Suppressor macrophage (primary cell): ENCODE data around the gene SORCS3.
A peak's percentile ranks its signal among the peaks of the same experiment; 100 is the strongest.

Experiments used
- DNase-seq, 4 experiments: peaks; one replicate each; pipeline ENCODE4 v3.0.0-alpha.2; 2020 to 2022
- total RNA-seq, 17 experiments: gene quantifications; one replicate each; lab custom pipeline; 2026; ENCODE audit warnings: mixed read lengths in 6 of 17, inconsistent platforms in 3 of 17; lab: John Stamatoyannopoulos, UW

SORCS3 gene
- total RNA-seq = 0 to 3.7 (median 0) reads per million in 17 experiments

DNA sequence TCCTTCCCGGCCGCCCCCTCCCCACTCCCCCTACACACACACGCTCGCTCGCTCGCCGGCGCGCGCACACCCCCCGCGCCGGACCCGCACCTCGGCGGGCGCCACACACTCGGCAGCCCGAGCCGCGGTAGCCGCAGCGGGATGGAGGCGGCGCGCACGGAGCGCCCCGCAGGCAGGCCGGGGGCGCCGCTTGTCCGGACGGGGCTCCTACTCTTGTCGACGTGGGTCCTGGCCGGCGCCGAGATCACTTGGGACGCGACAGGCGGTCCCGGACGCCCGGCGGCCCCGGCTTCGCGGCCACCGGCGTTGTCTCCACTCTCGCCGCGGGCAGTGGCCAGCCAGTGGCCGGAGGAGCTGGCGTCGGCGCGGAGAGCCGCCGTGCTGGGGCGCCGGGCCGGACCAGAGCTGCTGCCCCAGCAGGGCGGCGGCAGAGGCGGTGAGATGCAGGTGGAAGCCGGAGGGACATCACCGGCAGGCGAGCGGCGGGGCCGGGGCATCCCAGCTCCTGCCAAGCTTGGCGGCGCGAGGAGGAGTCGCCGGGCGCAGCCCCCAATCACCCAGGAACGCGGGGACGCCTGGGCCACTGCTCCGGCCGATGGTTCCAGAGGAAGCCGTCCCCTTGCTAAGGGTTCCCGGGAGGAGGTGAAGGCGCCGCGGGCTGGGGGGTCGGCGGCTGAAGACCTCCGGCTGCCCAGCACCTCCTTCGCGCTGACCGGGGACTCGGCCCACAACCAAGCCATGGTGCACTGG lies at the start of gene SORCS3:
SORCS3 (plus strand) TSS at position 104 of the 750 bp plus-strand sequence.
- DNase-seq = no peak

DNA sequence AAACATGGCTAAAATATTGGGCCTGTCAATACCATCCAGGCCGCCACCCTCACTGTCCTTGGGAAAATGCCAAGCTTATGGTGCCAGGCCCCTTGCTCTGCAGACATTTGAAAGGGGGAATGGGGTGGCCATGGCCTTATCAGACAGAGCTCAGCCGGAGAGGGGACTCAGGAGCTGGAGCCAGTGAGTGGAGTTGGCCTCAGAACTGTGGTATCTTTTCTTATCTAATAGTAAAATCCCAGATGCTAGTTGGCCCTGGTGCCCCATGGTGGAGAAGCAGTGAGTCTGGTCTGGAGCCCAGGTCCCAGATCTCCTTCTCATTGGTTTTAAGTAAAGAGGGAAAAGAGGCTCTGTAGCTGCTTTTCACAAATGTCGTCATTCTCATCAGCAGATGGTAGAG lies 49.6 kb upstream of the SORCS3 start:
- no peak for DNase-seq

GRCh38 chr10:104601166-104601565 lies 39.9 kb upstream of the SORCS3 start:
- peak in 2 of 4 experiments; percentile 40 to 61 for DNase-seq

DNA sequence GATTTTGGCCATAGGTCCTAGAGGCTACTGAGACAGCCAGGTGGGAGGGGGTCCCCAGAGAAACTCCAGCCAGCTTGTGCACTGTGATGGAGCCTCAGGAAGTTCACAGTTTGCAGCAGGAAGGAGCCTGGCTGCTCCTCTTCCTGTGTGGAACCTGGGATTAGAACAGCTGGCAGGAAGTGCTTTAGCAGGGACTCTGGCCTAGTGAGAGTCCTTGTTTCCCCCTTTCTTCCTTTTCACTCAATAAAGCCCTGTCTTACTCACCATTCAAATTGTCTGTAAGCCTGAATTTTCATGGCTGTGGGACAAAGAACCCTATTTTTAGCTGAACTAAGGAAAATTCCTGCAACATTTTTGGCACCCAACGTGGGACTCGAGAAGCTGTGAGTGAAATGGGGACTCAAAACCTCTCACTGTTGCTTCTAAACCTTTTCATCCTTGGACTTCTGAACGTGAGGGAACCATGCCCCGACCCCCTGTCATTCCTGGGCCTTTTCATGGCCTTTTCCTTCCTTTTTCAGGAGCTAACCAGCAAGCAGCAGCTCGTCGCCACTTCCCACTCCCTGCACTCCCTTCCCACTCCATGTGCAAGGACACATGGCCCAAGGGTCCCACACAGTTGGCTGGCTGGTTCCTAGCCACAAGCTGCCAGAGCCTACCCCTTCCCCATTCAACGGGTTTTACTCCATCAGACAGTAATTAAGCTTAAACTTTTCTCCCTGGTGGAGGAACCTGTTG lies 32.8 kb upstream of the SORCS3 start:
- DNase-seq = no peak

DNA sequence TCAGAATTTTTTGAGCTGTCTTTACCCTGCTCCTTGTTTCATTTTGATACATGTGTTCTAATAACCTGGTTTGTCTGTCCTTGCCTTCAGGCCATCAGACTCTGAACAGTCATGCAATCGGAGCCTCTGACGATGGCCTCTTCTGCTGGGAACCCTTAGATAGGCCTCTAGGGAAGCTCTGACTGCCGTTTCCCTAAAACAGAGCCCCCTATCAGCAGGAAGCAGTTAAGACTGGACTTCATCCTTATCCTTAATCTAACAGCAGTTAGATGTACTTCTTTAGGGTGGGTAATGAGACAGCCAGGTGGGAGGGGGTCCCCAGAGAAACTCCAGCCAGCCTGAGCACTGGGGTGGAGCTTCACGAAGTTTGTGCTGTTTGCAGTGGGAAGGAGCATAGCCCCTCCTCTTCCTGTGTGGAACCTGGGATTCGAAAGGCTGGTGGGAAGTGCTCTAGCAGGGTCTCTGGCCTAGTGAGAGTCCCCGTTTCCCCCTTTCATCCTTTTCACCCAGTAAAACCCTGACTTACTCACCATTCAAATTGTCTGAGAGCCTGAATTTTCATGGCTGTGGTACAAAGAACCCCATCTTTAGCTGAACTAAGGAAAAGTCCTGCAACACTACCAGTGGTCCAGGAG lies 28.4 kb upstream of the SORCS3 start:
- DNase-seq = peak in 1 of 4 experiments; percentile 4

GRCh38 chr10:104613406-104613805 lies 27.7 kb upstream of the SORCS3 start:
- no peak for DNase-seq

DNA sequence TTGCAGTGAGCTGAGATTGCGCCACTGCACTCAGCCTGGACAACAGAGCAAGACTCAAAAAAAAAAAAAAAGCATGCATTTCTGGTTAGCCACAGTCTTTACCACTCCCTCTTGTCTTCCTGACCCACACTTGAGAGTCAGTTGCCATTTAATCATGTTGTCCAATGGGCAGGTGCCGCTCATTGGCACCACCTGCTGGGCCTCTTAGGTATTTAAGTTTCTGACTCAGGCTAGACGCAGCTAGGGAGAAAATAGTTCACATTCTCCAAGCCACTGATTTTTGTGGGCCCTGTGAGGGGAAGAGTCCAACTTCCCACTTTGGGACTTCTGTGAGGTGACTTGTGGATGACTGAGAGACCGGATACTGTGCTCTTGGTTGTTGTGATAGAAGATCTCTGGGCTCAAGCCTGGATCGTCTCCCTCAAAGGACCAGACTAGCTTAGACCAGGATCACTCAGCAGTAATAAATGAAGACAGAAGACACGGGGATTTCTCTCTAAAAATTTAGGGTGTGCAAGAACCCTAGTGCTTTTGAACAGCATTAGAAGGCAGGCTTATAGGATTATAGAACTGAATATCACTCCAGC lies 26.8 kb upstream of the SORCS3 start:
- peak; percentile 59 to 72 (median 68) for DNase-seq

GRCh38 chr10:104615136-104615535 lies 26.0 kb upstream of the SORCS3 start:
- no peak for DNase-seq

DNA sequence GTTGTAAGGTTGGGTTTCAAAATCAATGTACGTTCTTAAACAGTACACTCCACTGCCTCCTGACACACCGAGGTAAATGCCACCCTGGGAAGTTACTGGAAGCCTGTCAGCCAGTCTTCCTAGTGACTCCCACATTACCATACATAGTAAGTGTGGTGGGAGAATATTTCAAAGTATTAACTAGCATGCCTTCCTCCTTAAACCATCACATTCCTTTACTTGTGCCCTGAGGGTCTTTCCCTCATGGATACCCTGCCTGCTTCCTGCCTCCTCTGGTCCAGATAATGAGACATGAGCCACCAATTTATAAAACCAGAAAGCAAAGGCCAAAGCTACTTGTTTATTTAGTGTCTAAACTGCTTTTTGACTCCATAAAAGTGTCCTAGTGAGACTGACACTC lies 23.3 kb upstream of the SORCS3 start:
- no peak for DNase-seq

DNA sequence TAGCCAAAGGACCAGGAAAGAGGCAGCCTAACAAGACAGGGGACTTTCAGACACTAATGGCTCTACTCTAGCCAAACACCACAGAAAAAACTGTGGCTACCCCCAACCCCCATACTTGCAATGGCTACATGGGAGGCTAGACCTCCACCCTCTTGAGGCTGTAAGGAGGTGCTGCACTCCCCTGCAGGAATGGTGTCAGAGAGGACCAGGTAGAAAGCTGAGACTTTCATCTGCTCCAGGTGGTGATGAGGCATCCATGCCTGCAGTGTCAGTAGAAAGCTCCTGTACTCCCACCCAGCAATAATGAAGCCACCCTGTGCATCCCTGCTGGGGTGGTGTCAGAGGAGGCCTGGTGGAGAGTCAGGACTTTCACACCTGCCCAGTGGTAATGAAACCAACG lies 18.9 kb upstream of the SORCS3 start:
- no peak for DNase-seq

DNA sequence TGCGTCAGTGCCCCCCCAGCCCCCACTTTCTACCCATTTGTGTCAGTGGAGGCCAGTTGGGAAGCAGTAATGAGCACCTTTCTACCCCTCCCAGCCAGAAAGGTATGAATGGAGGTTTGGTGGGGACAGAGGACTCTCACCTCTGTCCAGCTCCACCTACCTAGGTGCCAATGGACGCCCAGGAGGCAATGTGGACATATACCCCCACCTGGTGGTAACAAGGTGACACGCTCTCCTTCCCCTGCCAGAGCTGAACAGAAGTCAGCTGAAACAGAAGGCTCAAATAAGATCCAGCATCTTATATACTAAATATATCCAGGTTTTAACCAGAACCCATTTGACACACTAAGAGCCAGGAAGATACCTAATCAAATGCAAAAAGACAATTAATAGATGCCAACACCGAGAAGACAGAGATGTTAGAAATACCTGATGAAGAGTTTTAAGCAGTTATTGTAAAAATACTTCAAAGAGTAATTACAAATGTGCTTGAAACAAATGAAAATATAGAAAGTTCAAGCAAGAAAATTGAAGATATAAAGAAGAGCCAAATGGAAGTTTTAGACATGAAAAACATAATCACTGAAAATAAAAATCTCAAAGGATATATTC lies 18.4 kb upstream of the SORCS3 start:
- peak in 3 of 4 experiments; percentile 10 to 18 (median 13) for DNase-seq

GRCh38 chr10:104630731-104631130 lies 10.4 kb upstream of the SORCS3 start:
- DNase-seq = no peak

DNA sequence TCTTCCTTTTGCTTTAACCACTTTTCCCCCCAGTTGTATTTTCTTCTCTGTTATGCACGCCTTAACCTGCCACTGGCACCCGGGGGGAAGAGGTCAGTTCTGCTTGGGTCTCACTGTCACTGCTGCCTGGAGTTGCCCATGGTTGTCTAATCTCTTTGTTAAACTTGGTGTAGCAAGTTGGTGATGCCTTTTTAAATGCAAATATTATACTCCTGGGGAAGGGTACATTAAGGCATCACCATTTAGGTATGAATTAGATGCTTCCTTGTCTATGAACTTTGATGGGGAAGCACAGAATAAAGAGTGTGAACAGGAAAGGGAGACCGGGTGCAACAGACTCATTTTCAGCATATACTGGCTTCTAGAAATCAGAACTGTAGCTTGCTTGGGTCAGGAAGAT lies 9.1 kb upstream of the SORCS3 start:
- no peak for DNase-seq

- DNase-seq = peak in 3 of 4 experiments; percentile 2 to 27 (median 7)
Measured at GRCh38 chr10:104638861-104639589, 2.1 kb upstream of the SORCS3 start.

DNA sequence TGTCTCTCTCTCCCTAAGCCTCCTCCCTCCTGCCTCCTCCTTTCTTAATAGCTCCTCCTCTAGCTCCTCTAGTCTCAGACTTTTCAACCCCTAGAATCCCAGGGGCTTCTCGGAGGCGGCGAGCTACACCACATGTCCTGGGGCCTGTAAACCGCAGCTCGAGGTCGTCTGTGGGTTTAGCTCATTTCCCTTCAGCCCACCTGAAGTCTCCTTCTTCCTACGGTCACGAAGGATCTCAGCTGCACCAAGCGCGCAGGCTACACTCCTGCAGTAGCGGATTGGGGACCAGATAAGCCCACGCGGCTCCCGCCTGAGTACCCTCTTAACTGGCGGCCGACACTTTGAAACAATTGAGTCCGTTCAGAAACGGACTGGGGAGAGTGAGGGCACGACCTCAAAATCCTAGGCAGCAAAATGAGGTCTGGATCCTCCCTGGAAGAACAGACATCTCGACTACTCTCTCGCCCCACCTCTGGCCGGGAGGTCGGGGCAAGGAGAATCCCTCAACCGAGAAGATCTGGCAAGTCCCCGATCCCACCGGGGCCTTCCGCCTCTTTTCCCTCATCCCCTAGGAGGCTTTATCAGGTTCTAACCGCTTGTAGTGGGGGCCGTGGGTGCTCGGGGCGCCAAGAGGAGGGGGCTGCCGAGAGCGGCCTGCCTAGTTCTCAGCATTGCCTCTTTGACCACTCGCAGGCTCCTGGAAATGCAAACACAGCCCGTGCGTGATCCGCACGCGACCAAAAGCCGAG lies 1.3 kb upstream of the SORCS3 start:
- no peak for DNase-seq

DNA sequence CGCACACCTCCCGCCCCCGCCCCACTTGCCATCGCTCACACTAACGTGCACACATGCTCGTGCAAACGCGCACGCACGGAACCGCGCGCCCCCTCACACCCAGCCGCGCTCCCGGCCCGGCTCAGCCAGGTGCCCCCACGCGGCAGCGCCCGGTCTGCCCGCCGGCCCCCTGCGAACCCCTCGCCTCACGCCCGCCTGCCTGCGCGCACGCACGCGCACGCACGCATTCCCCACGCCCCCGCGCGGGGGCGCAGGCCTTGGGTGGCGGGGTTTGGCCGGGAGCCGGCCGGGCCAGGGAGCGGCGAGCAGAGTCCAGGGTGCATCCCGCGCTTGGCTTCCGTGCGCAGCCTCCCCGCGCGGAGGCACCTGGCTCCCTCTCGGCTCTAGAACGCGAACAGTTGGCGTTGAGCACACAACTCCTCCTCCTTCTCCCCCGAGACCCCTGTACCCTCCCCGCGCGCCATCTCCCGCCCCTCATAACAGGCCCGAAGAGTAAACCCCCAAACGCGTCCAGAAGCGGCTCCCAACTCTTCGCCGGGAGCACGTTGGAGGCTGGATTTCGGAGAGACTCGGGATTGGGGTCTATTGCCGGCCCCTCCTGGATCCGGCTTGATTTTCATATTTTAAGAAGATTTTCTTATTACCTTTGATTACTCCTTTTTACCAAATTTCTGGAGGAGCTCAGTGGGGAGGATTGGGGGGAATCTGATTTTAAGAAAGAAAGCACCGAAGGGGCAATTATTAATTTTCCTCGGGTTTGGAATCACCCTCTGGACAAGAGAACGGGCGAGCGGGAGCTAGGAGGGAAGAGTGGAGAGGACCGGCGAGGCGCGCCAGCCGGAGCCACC lies 527 bp upstream of the SORCS3 start:
- DNase-seq = no peak

GRCh38 chr10:104641937-104642657 lies 1.0 kb downstream of the SORCS3 start:
- DNase-seq = no peak

GRCh38 chr10:104642658-104643302 lies 1.7 kb downstream of the SORCS3 start:
- peak in 3 of 4 experiments; percentile 2 to 41 (median 17) for DNase-seq

DNA sequence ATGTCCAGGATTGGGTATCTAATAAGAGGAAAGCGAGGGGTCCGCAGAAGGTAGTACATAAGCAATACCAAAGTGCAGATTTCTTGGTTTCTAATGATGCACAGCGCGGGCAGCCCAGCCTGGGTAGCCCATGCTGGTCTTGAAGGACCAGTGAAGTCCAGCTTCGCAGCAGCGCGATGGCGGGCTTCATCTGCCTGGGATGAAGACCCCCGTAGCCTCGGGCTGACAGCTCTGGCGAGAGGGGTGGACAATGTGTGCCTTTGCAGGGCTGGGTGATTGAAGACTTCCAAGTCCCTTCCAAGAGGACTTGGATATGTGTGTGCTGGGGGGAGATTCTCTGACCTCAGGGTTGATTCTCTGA lies 2.2 kb downstream of the SORCS3 start:
- DNase-seq = no peak
